Lung (tissue), 12 donors: ENCODE measurements around the gene SOCS7. TPM values are rescaled to one million over a fixed set of nuclear protein-coding genes. Genes with fewer than 3 reads are reported as not detected.

Experiments
- ATAC-seq: fragments of 200-7000 bp; cut with Tn5 transposase; one replicate; pipeline ENCODE4 v1.9.1; 2020; ENCODE audit warnings: moderate number of reproducible peaks; ENCODE audit not compliant: insufficient read depth, low FRiP score
- DNase-seq, 3 donors: peaks; one replicate each; pipeline ENCODE4 v3.0.0-alpha.2; 2013 to 2017
- H3K27ac ChIP-seq, 2 donors: one replicate each; pipeline ENCODE4 v1.5.1; 2013; ENCODE audit warnings: mild to moderate bottlenecking in 2 of 2, moderate library complexity in 2 of 2, control low read depth in 1 of 2, inconsistent platforms in 1 of 2, low read depth in 1 of 2, low read length in 1 of 2
- H3K27me3 ChIP-seq, 3 donors: one replicate each; pipeline ENCODE4 v1.5.1; 2013; ENCODE audit warnings: low read length in 2 of 3; ENCODE audit not compliant: control insufficient read depth in 3 of 3, insufficient read depth in 3 of 3
- H3K36me3 ChIP-seq, 4 donors: one replicate each; pipeline ENCODE4 v1.5.1; 2013; ENCODE audit warnings: low read length in 4 of 4, mild to moderate bottlenecking in 1 of 4, moderate library complexity in 1 of 4; ENCODE audit not compliant: control insufficient read depth in 4 of 4, insufficient read depth in 4 of 4
- H3K4me1 ChIP-seq, 5 donors: one replicate each; pipeline ENCODE4 v1.5.1; 2013; ENCODE audit warnings: low read length in 5 of 5, mild to moderate bottlenecking in 2 of 5, moderate library complexity in 1 of 5; ENCODE audit not compliant: control insufficient read depth in 5 of 5, insufficient read depth in 5 of 5
- H3K4me3 ChIP-seq: one replicate; pipeline ENCODE4 v1.5.1; 2013; ENCODE audit warnings: mild to moderate bottlenecking, control low read depth, moderate library complexity
- H3K9ac ChIP-seq, 2 donors: one replicate each; pipeline ENCODE4 v1.5.1; 2013; ENCODE audit warnings: low read length in 2 of 2, control low read depth in 1 of 2; ENCODE audit not compliant: insufficient read depth in 1 of 2
- H3K9me3 ChIP-seq, 4 donors: one replicate each; pipeline ENCODE4 v1.5.1; 2013; ENCODE audit warnings: low read length in 3 of 4, mild to moderate bottlenecking in 1 of 4, moderate library complexity in 1 of 4; ENCODE audit not compliant: control insufficient read depth in 4 of 4, insufficient read depth in 3 of 4
- WGBS, 2 donors: extraction: QIAGEN DNeasy Blood & Tissue Kit; methylation state at CpG; one replicate each; pipeline ENCODE4 v1.1.7; 2013; 5-methylcytosine and 5-hydroxymethylcytosine counted together
- polyA plus RNA-seq, 2 donors: library from polyadenylated mRNA; stranded (reverse); fragments of 200-250 nt; gene quantifications; one replicate each; pipeline ENCODE4 v1.2.1, GENCODE V29; 2013
- total RNA-seq, 2 donors: library from RNA; depleted of rRNA in 1 of 2; stranded (reverse); fragments of >200 nt in 1 of 2; gene quantifications; one replicate each; pipeline ENCODE4 v1.2.1, GENCODE V29; 2014 to 2021
- TF ChIP-seq, protein P1 (sequence below): IDR thresholded peaks from 2 replicates; pipeline ENCODE4 v1.5.1; 2012; ENCODE audit warnings: mild to moderate bottlenecking; ENCODE audit errors: control extremely low read depth, extremely low read depth
- donor health status: control.
- donor health status: control.
- donor health status: Bipolar disorder and iron deficiency.
- donor health status: healthy.
- donor health status: DM: yes; HTN: yes; CAD: no.

Gene SOCS7
- total and polyA plus RNA-seq, 4 donors = 6.5 to 23.6 (median 10.2) TPM

GRCh38 chr17:38421871-38422827 is 70.5 kb downstream of the SOCS7 start:
- peaks cover 0 to 14% (median 13%) of the 10 kb centered on the region in 3 donors for H3K27me3 ChIP-seq
- H3K4me1 ChIP-seq = peaks cover 2 to 39% (median 10%) of the 10 kb centered on the region in 5 donors
- H3K9me3 ChIP-seq = no peaks in the 10 kb centered on the region
- WGBS, 2 donors = 73 to 85% methylated on average over 17 of the region's 17 CpGs
- no peak overlapping the region for H3K27ac ChIP-seq
- ATAC-seq (no peak), DNase-seq (peak in 1 of 3 donors; percentile 19)
- H3K36me3 ChIP-seq = no peaks in the 10 kb centered on the region
- H3K4me3 ChIP-seq = no peak overlapping the region
- TF ChIP-seq, protein P1, sequence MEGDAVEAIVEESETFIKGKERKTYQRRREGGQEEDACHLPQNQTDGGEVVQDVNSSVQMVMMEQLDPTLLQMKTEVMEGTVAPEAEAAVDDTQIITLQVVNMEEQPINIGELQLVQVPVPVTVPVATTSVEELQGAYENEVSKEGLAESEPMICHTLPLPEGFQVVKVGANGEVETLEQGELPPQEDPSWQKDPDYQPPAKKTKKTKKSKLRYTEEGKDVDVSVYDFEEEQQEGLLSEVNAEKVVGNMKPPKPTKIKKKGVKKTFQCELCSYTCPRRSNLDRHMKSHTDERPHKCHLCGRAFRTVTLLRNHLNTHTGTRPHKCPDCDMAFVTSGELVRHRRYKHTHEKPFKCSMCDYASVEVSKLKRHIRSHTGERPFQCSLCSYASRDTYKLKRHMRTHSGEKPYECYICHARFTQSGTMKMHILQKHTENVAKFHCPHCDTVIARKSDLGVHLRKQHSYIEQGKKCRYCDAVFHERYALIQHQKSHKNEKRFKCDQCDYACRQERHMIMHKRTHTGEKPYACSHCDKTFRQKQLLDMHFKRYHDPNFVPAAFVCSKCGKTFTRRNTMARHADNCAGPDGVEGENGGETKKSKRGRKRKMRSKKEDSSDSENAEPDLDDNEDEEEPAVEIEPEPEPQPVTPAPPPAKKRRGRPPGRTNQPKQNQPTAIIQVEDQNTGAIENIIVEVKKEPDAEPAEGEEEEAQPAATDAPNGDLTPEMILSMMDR = no peak
- no peak overlapping the region for H3K9ac ChIP-seq

GRCh38 chr17:38424297-38424972 is 72.8 kb downstream of the SOCS7 start:
- 69 to 70% methylated on average over 6 of the region's 6 CpGs for WGBS, 2 donors
- Histone ChIP-seq H3K9ac (no peak overlapping the region), H3K4me3 (no peak overlapping the region), H3K9me3 (no peaks in the 10 kb centered on the region), H3K27ac (peak overlapping the region in 1 of 2 donors; percentile 27), H3K27me3 (peaks cover 0 to 3% (median 2%) of the 10 kb centered on the region in 3 donors), H3K36me3 (no peaks in the 10 kb centered on the region), H3K4me1 (peaks cover 4 to 45% (median 15%) of the 10 kb centered on the region in 5 donors)
- DNase-seq (no peak), ATAC-seq (no peak)
- TF ChIP-seq, protein P1 = no peak

GRCh38 chr17:38425031-38425430 is 73.4 kb downstream of the SOCS7 start:
- H3K36me3 ChIP-seq = no peaks in the 10 kb centered on the region
- DNase-seq (no peak), ATAC-seq (no peak)
- H3K9me3 ChIP-seq = no peaks in the 10 kb centered on the region
- TF ChIP-seq, protein P1 = no peak
- H3K4me1 ChIP-seq = peaks cover 4 to 47% (median 15%) of the 10 kb centered on the region in 5 donors
- peak overlapping the region; percentile 12 to 27 for H3K27ac ChIP-seq
- H3K27me3 ChIP-seq = no peaks in the 10 kb centered on the region
- no peak overlapping the region for H3K4me3 ChIP-seq
- H3K9ac ChIP-seq = no peak overlapping the region
- WGBS, 2 donors = 22 to 51% methylated on average over 13 of the region's 13 CpGs
